Trophoblast cell (in vitro differentiated cells and primary cell): Measurements from ENCODE around the gene RBM18.

ENCODE experiments used
- DNase-seq, 2 donors: peaks; one replicate each; pipeline ENCODE4 v3.0.0-alpha.2; 2016
- H2AFZ ChIP-seq: 2 replicates; pipeline ENCODE4 v1.6.1; 2013; ENCODE audit warnings: low read length, moderate library complexity, mild to moderate bottlenecking; ENCODE audit not compliant: insufficient read depth, poor library complexity
- H2AK5ac ChIP-seq: 2 replicates; pipeline ENCODE4 v1.6.1; 2013; ENCODE audit warnings: mild to moderate bottlenecking, low read length
- H2BK120ac ChIP-seq: 2 replicates; pipeline ENCODE4 v1.6.1; 2013; ENCODE audit warnings: low read length, mild to moderate bottlenecking, moderate library complexity; ENCODE audit not compliant: insufficient read depth, poor library complexity
- H2BK12ac ChIP-seq: 2 replicates; pipeline ENCODE4 v1.6.1; 2013; ENCODE audit warnings: mild to moderate bottlenecking, low read length, moderate library complexity
- H2BK5ac ChIP-seq: 2 replicates; pipeline ENCODE4 v1.6.1; 2013; ENCODE audit warnings: low read length, low read depth, moderate library complexity, mild to moderate bottlenecking; ENCODE audit not compliant: poor library complexity
- H3K14ac ChIP-seq: 2 replicates; pipeline ENCODE4 v1.6.1; 2013; ENCODE audit warnings: mild to moderate bottlenecking, low read length
- H3K18ac ChIP-seq: 2 replicates; pipeline ENCODE4 v1.6.1; 2013; ENCODE audit warnings: mild to moderate bottlenecking, low read length
- H3K23ac ChIP-seq: 2 replicates; pipeline ENCODE4 v1.6.1; 2013; ENCODE audit warnings: low read length
- H3K27ac ChIP-seq: 2 replicates; pipeline ENCODE4 v1.5.1; 2013; ENCODE audit warnings: low read depth, mild to moderate bottlenecking, inconsistent platforms, low read length, moderate library complexity
- H3K27me3 ChIP-seq: 2 replicates; pipeline ENCODE4 v1.6.1; 2013; ENCODE audit warnings: inconsistent platforms, mild to moderate bottlenecking, low read length, moderate library complexity; ENCODE audit not compliant: insufficient read depth
- H3K36me3 ChIP-seq, 2 experiments: 1 replicate in 1 of 2; 2 replicates in 1 of 2; pipeline ENCODE4 v1.6.1; 2013; ENCODE audit warnings: low read length in 2 of 2, mild to moderate bottlenecking in 2 of 2, moderate library complexity in 1 of 2; ENCODE audit not compliant: insufficient read depth in 2 of 2, control insufficient read depth in 1 of 2
- H3K4ac ChIP-seq: 2 replicates; pipeline ENCODE4 v1.6.1; 2013; ENCODE audit warnings: low read depth, mild to moderate bottlenecking, low read length, moderate library complexity
- H3K4me1 ChIP-seq, 2 experiments: 1 replicate in 1 of 2; 2 replicates in 1 of 2; pipeline ENCODE4 v1.6.1; 2013; ENCODE audit warnings: low read length in 2 of 2, mild to moderate bottlenecking in 2 of 2, moderate library complexity in 1 of 2; ENCODE audit not compliant: insufficient read depth in 2 of 2, control insufficient read depth in 1 of 2
- H3K4me2 ChIP-seq: 2 replicates; pipeline ENCODE4 v1.6.1; 2013; ENCODE audit warnings: inconsistent platforms, mild to moderate bottlenecking, low read length, moderate library complexity
- H3K4me3 ChIP-seq: 2 replicates; pipeline ENCODE4 v1.5.1; 2013; ENCODE audit warnings: mild to moderate bottlenecking, low read depth, low read length, inconsistent platforms
- H3K79me1 ChIP-seq: one replicate; pipeline ENCODE4 v1.6.1; 2013; ENCODE audit warnings: low read length
- H3K79me2 ChIP-seq: 2 replicates; pipeline ENCODE4 v1.6.1; 2013; ENCODE audit warnings: low read length, mild to moderate bottlenecking; ENCODE audit not compliant: control insufficient read depth, insufficient read depth, poor library complexity
- H3K9ac ChIP-seq: 2 replicates; pipeline ENCODE4 v1.6.1; 2013; ENCODE audit warnings: mild to moderate bottlenecking, low read length
- H3K9me3 ChIP-seq: 2 replicates; pipeline ENCODE4 v1.6.1; 2013; ENCODE audit warnings: low read depth, mild to moderate bottlenecking, control low read depth, inconsistent platforms, low read length; ENCODE audit not compliant: insufficient read depth
- H4K12ac ChIP-seq: 2 replicates; pipeline ENCODE4 v1.6.1; 2013; ENCODE audit warnings: low read depth, mild to moderate bottlenecking, low read length, moderate library complexity
- H4K8ac ChIP-seq: 2 replicates; pipeline ENCODE4 v1.6.1; 2013; ENCODE audit warnings: low read depth, mild to moderate bottlenecking, low read length, moderate library complexity
- H4K91ac ChIP-seq: one replicate; pipeline ENCODE4 v1.6.1; 2013; ENCODE audit warnings: low read depth, mild to moderate bottlenecking, low read length, moderate library complexity
- WGBS: extraction: QIAGEN DNeasy Blood & Tissue Kit; methylation state at CpG from one replicate; pipeline ENCODE4 v1.1.7; 2013; ENCODE audit warnings: missing lambda C conversion rate; ENCODE audit not compliant: insufficient read length, insufficient coverage; ENCODE audit errors: extremely low coverage; 5-methylcytosine and 5-hydroxymethylcytosine counted together

Gene RBM18

DNA sequence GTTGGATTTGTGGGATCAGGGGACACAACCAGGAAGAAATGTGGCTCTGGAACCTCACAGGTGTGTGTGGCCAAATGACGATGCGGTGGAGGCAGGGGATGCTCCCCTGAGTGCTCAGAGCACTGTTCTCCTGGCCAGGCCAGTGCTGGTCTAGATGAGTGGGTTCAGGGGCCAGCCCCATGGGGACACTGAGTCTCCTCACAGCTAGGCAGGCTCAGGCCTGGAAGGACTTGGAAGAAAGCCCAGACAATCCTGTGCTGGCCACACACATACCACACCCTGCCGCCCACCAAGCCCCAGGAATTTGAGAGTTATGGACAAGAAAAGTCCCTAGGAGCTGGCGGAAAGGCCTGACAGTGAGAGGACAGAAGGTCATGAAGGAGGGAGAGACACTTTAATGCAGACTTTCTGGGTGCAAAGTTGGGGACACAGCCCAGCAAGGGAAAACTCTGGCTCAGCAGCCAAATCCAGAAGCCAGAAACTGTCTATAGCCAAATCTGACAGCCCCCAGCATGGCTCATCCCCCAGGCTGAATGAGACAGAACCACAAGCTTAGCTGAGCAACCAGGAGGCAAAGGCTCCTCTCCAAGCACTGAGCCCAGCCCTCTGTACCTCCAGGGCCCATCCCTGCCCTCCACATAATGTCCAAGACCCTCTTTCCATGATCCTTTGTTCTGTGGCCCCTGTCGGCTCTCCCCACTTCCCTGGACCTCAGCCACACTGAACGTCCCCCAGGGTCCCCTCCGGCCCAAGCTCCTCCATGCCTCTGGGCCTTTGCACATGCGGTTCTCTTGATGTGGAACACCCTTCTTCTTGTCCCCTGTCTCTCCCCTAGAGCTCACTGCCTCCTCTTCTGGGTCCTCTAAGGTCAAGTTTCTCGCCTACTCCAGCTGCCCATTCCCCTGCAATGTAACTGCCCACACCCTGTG, 58.3 kb downstream of the RBM18 start:
- H3K4me1 ChIP-seq, result no peaks in the 10 kb centered on the region
- H3K27me3 ChIP-seq, result peaks cover under 1% of the 10 kb centered on the region
- no peak overlapping the region for H3K23ac ChIP-seq
- no peak overlapping the region for H2BK120ac ChIP-seq
- DNase-seq, result no peak
- no peak overlapping the region for H2BK12ac ChIP-seq
- H3K79me1 ChIP-seq, result no peaks in the 10 kb centered on the region
- no peak overlapping the region for H3K4me2 ChIP-seq
- no peak overlapping the region for H3K4ac ChIP-seq
- no peak overlapping the region for H3K9ac ChIP-seq
- H3K36me3 ChIP-seq, result no peaks in the 10 kb centered on the region
- H3K18ac ChIP-seq, result no peak overlapping the region
- no peak overlapping the region for H4K12ac ChIP-seq
- H4K8ac ChIP-seq, result no peak overlapping the region
- H3K79me2 ChIP-seq, result no peaks in the 10 kb centered on the region
- no peak overlapping the region for H3K27ac ChIP-seq
- H2AK5ac ChIP-seq, result no peak overlapping the region
- H4K91ac ChIP-seq, result no peak overlapping the region
- H3K4me3 ChIP-seq, result no peak overlapping the region
- H2AFZ ChIP-seq, result no peak overlapping the region
- no peak overlapping the region for H3K14ac ChIP-seq
- no CpG with 5 or more reads among the region's 9 CpGs for WGBS
- peaks cover 4% of the 10 kb centered on the region for H3K9me3 ChIP-seq
- no peak overlapping the region for H2BK5ac ChIP-seq

DNA sequence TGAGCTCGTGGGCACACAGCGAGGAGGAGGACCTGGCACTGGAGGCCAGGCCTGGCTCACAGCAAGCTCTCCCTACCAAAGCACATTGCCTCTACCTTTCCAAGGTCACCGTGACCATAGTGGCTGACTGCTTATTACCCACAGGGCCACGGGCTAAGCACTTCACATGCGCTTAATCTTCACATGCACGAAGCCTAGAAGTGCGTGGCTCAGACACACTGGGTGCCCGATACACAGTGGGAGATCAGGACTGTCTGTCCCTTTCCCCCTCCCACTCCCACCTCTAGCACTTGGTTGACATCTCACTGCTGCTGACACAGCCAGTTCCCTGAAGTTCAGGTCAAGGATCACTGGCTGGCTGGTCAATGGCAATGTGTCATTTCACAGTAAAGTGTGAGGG, 59.5 kb downstream of the RBM18 start:
- Histone ChIP-seq H2BK12ac (no peak overlapping the region), H3K14ac (no peak overlapping the region), H3K79me1 (no peaks in the 10 kb centered on the region), H2AFZ (no peak overlapping the region), H3K9me3 (peaks cover 4% of the 10 kb centered on the region), H2AK5ac (no peak overlapping the region), H3K4me2 (no peak overlapping the region), H3K4me1 (no peaks in the 10 kb centered on the region), H3K36me3 (no peaks in the 10 kb centered on the region), H3K4ac (no peak overlapping the region), H3K79me2 (no peaks in the 10 kb centered on the region), H3K27ac (no peak overlapping the region), H3K23ac (no peak overlapping the region), H3K18ac (no peak overlapping the region), H2BK120ac (no peak overlapping the region), H3K27me3 (no peaks in the 10 kb centered on the region), H4K91ac (no peak overlapping the region), H2BK5ac (no peak overlapping the region), H3K4me3 (no peak overlapping the region), H4K8ac (no peak overlapping the region), H4K12ac (no peak overlapping the region), H3K9ac (no peak overlapping the region)
- DNase-seq, result no peak
- no CpG with 5 or more reads among the region's 8 CpGs for WGBS

DNA sequence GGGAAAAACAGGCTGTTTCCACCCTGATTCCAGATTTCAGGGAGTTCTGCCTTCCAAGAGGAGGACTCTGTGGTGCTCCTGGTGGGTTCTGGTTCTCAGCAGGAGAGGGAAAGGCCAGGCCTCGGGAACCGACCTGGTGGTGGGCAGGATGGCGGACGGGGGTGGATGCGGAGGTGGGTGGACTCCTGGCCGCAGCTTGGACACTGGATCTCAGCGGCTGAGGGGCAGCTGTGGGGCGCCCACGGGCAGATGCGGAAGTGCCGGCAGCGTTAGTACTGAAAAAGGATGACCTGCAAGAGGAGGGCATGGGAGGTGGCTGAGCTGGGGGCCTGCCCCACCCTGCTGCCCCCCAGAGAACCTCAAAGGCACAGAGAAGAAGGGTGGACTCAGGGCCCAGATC, 60.1 kb downstream of the RBM18 start:
- Histone ChIP-seq H3K79me1 (no peaks in the 10 kb centered on the region), H3K9ac (no peak overlapping the region), H3K27me3 (no peaks in the 10 kb centered on the region), H2AK5ac (no peak overlapping the region), H3K4ac (no peak overlapping the region), H3K4me2 (no peak overlapping the region), H3K9me3 (peaks cover 4% of the 10 kb centered on the region), H4K8ac (no peak overlapping the region), H3K18ac (no peak overlapping the region), H2BK12ac (no peak overlapping the region), H3K23ac (no peak overlapping the region), H3K4me1 (no peaks in the 10 kb centered on the region), H3K27ac (no peak overlapping the region), H4K91ac (no peak overlapping the region), H2BK5ac (no peak overlapping the region), H2BK120ac (no peak overlapping the region), H3K14ac (no peak overlapping the region), H4K12ac (no peak overlapping the region), H3K79me2 (no peaks in the 10 kb centered on the region), H3K36me3 (no peaks in the 10 kb centered on the region), H2AFZ (no peak overlapping the region), H3K4me3 (no peak overlapping the region)
- WGBS, result no CpG with 5 or more reads among the region's 12 CpGs
- DNase-seq, result no peak

- Histone ChIP-seq H3K4me2 (no peak overlapping the region), H3K4me3 (no peak overlapping the region), H2BK5ac (no peak overlapping the region), H3K23ac (no peak overlapping the region), H3K18ac (no peak overlapping the region), H2BK120ac (no peak overlapping the region), H4K8ac (no peak overlapping the region), H3K9me3 (peaks cover 4% of the 10 kb centered on the region), H2AK5ac (no peak overlapping the region), H3K27ac (no peak overlapping the region), H3K36me3 (no peaks in the 10 kb centered on the region), H3K4ac (no peak overlapping the region), H3K27me3 (no peaks in the 10 kb centered on the region), H2AFZ (no peak overlapping the region), H4K12ac (no peak overlapping the region), H3K9ac (no peak overlapping the region), H3K79me2 (no peaks in the 10 kb centered on the region), H2BK12ac (no peak overlapping the region), H3K79me1 (no peaks in the 10 kb centered on the region), H4K91ac (no peak overlapping the region), H3K4me1 (no peaks in the 10 kb centered on the region), H3K14ac (no peak overlapping the region)
- no CpG with 5 or more reads among the region's 5 CpGs for WGBS
- DNase-seq, result no peak
Measured at GRCh38 chr9:122204055-122204454, 60.6 kb downstream of the RBM18 start.
